GM23338 (cell line): ENCODE results near the gene ATP8B4. TPM values are rescaled to one million over a fixed set of nuclear protein-coding genes. Genes with fewer than 3 reads are reported as not detected.

ENCODE experiments used
- ATAC-seq: fragments of 200-7000 bp; cut with Tn5 transposase; 3 replicates; pipeline ENCODE4 v1.9.1; 2020
- DNase-seq: peaks from one replicate; pipeline ENCODE4 v3.0.0-alpha.2; 2015; ENCODE audit warnings: low spot score
- H2AFZ ChIP-seq: fragments of 200-600 bp; sonication (generic); 2 replicates; pipeline ENCODE4 v1.8.0; 2016; ENCODE audit warnings: antibody characterized with exemption, mild to moderate bottlenecking, moderate library complexity
- H3F3A ChIP-seq: fragments of 200-600 bp; sonication (generic); replicated peaks from 2 replicates; pipeline ENCODE4 v1.8.0; 2017; ENCODE audit warnings: antibody characterized with exemption, mixed run types, low read depth
- H3K27ac ChIP-seq: fragments of 200-600 bp; sonication (generic); 2 replicates; pipeline ENCODE4 v1.6.1; 2016; ENCODE audit warnings: low read depth
- H3K27me3 ChIP-seq: fragments of 200-600 bp; sonication (generic); 2 replicates; pipeline ENCODE4 v1.8.0; 2016; ENCODE audit warnings: mild to moderate bottlenecking, mixed run types, moderate library complexity; ENCODE audit not compliant: insufficient read depth
- H3K36me3 ChIP-seq: fragments of 200-600 bp; sonication (generic); 2 replicates; pipeline ENCODE4 v1.8.0; 2016; ENCODE audit warnings: mild to moderate bottlenecking; ENCODE audit not compliant: insufficient read depth
- H3K4me1 ChIP-seq: fragments of 200-600 bp; sonication (generic); 2 replicates; pipeline ENCODE4 v1.8.0; 2016; ENCODE audit warnings: mild to moderate bottlenecking, moderate library complexity; ENCODE audit not compliant: insufficient read depth
- H3K4me2 ChIP-seq: fragments of 200-600 bp; sonication (generic); 2 replicates; pipeline ENCODE4 v1.7.1; 2017; ENCODE audit warnings: mixed run types
- H3K4me3 ChIP-seq: fragments of 200-600 bp; sonication (generic); 2 replicates; pipeline ENCODE4 v1.6.1; 2016; ENCODE audit warnings: mixed run types
- H3K79me2 ChIP-seq: fragments of 200-600 bp; sonication (generic); replicated peaks from 2 replicates; pipeline ENCODE4 v1.8.0; 2017; ENCODE audit warnings: mild to moderate bottlenecking; ENCODE audit not compliant: insufficient read depth
- H3K9me2 ChIP-seq: fragments of 200-600 bp; sonication (generic); 2 replicates; pipeline ENCODE4 v1.8.0; 2017; ENCODE audit not compliant: insufficient read depth
- H4K20me1 ChIP-seq: fragments of 200-600 bp; sonication (generic); replicated peaks from 2 replicates; pipeline ENCODE4 v1.8.0; 2017; ENCODE audit warnings: mild to moderate bottlenecking; ENCODE audit not compliant: insufficient read depth
- H3K27ac Mint-ChIP-seq: 2 replicates; pipeline ENCODE4 v1.8.0; 2020; ENCODE audit warnings: inconsistent platforms, mild to moderate bottlenecking, moderate library complexity, mixed read lengths
- H3K27me3 Mint-ChIP-seq: 3 replicates; pipeline ENCODE4 v1.8.0; 2022; ENCODE audit warnings: low read depth, mild to moderate bottlenecking, moderate library complexity, mixed read lengths, inconsistent platforms; ENCODE audit not compliant: insufficient read depth, poor library complexity
- H3K36me3 Mint-ChIP-seq: 3 replicates; pipeline ENCODE4 v1.8.0; 2021; ENCODE audit warnings: low read depth, mild to moderate bottlenecking, inconsistent platforms, moderate library complexity, mixed read lengths
- H3K4me1 Mint-ChIP-seq: 3 replicates; pipeline ENCODE4 v1.8.0; 2020; ENCODE audit warnings: mild to moderate bottlenecking, inconsistent platforms, mixed read lengths
- H3K4me3 Mint-ChIP-seq: 3 replicates; pipeline ENCODE4 v1.8.0; 2021; ENCODE audit warnings: moderate library complexity, mild to moderate bottlenecking, inconsistent platforms, mixed read lengths
- H3K9me3 Mint-ChIP-seq: 3 replicates; pipeline ENCODE4 v1.8.0; 2020; ENCODE audit warnings: moderate library complexity, mild to moderate bottlenecking, inconsistent platforms, mixed read lengths
- CREB1 ChIP-seq: fragments of 250-450 bp; sonication (Bioruptor Pico); IDR thresholded peaks from 2 replicates; pipeline ENCODE4 v1.5.0; 2020; ENCODE audit warnings: low read depth, mild to moderate bottlenecking, moderate library complexity
- CTCF ChIP-seq, 2 experiments: fragments of 200-600 bp in 1 of 2; sonication (generic) in 1 of 2; conservative IDR thresholded peaks; 2 replicates each; pipeline versions ENCODE4 v1.5.1 to v1.6.1; 2016 to 2017; ENCODE audit warnings: antibody characterized with exemption in 2 of 2, low read depth in 2 of 2, mild to moderate bottlenecking in 2 of 2, moderate library complexity in 1 of 2
- EZH2 ChIP-seq: fragments of 200-600 bp; sonication (generic); IDR thresholded peaks from one replicate; pipeline ENCODE4 v1.8.0; 2017; ENCODE audit warnings: antibody characterized with exemption, mild to moderate bottlenecking, low read depth; ENCODE audit not compliant: unreplicated experiment
- EZH2phosphoT487 ChIP-seq: fragments of 200-600 bp; sonication (generic); IDR thresholded peaks from one replicate; pipeline ENCODE4 v1.8.1; 2018; ENCODE audit warnings: antibody characterized with exemption; ENCODE audit not compliant: unreplicated experiment
- JUNB ChIP-seq: IDR thresholded peaks from one replicate; pipeline ENCODE4 v1.6.1; 2016; ENCODE audit warnings: antibody characterized with exemption; ENCODE audit not compliant: unreplicated experiment
- NANOG ChIP-seq: IDR thresholded peaks from 2 replicates; pipeline ENCODE4 v1.6.1; 2016; ENCODE audit warnings: antibody characterized with exemption, borderline replicate concordance
- POLR2AphosphoS5 ChIP-seq: IDR thresholded peaks from 2 replicates; pipeline ENCODE4 v1.6.1; 2016; ENCODE audit warnings: antibody characterized with exemption, low read depth
- STAT1 ChIP-seq: IDR thresholded peaks from one replicate; pipeline ENCODE4 v1.6.1; 2016; ENCODE audit warnings: antibody characterized with exemption; ENCODE audit not compliant: unreplicated experiment
- ZNF114 ChIP-seq: fragments of 250-450 bp; sonication (Bioruptor Pico); IDR thresholded peaks from 2 replicates; pipeline ENCODE4 v1.5.0; 2020; ENCODE audit warnings: mild to moderate bottlenecking, moderate library complexity
- ZNF331 ChIP-seq: fragments of 250-450 bp; sonication (Bioruptor Pico); IDR thresholded peaks from 2 replicates; pipeline ENCODE4 v1.5.0; 2020; ENCODE audit warnings: low read depth, mild to moderate bottlenecking, moderate library complexity
- ZNF462 ChIP-seq: fragments of 250-450 bp; sonication (Bioruptor Pico); IDR thresholded peaks from 2 replicates; pipeline ENCODE4 v1.5.0; 2020; ENCODE audit warnings: mild to moderate bottlenecking, moderate library complexity
- polyA plus RNA-seq: library from polyadenylated mRNA; unstranded; fragments of >200 nt; fragmentation: Nextera tagmentation; extraction: Ambion mirVana; gene quantifications from 2 replicates; pipeline ENCODE4 v1.2.1, GENCODE V29; 2016
- total RNA-seq: library from RNA; depleted of rRNA; stranded (reverse); fragments of >200 nt; shearing (Covaris generic); gene quantifications from 2 replicates; pipeline ENCODE4 v1.2.3, GENCODE V29; 2014
- TF ChIP-seq, protein P1 (sequence below): IDR thresholded peaks from one replicate; pipeline ENCODE4 v1.6.1; 2018; ENCODE audit warnings: antibody characterized with exemption; ENCODE audit not compliant: unreplicated experiment
- TF ChIP-seq, protein P2 (sequence below): IDR thresholded peaks from 2 replicates; pipeline ENCODE4 v1.6.1; 2016; ENCODE audit warnings: antibody characterized with exemption

ATP8B4 gene
- total and polyA plus RNA-seq, 2 experiments from 2014 or later, result 0.24 TPM; not detected in 1

- Mint-ChIP-seq H3K27ac (no peak overlapping the region), H3K4me1 (no peaks in the 10 kb centered on the region), H3K4me3 (no peak overlapping the region), H3K27me3 (no peaks in the 10 kb centered on the region), H3K9me3 (no peaks in the 10 kb centered on the region), H3K36me3 (no peaks in the 10 kb centered on the region)
- Histone ChIP-seq H3K27me3 (no peaks in the 10 kb centered on the region), H3K36me3 (no peaks in the 10 kb centered on the region), H3K27ac (no peak overlapping the region), H3K9me2 (no peaks in the 10 kb centered on the region), H3K4me1 (no peaks in the 10 kb centered on the region), H3K4me2 (no peak overlapping the region), H3K4me3 (no peak overlapping the region), H2AFZ (no peak overlapping the region), H3K79me2 (no peaks in the 10 kb centered on the region), H4K20me1 (no peaks in the 10 kb centered on the region), H3F3A (no peaks in the 10 kb centered on the region)
- no peak for DNase-seq
- TF ChIP-seq EZH2phosphoT487, result no peak
- TF ChIP-seq JUNB, result no peak
- TF ChIP-seq, protein P1, sequence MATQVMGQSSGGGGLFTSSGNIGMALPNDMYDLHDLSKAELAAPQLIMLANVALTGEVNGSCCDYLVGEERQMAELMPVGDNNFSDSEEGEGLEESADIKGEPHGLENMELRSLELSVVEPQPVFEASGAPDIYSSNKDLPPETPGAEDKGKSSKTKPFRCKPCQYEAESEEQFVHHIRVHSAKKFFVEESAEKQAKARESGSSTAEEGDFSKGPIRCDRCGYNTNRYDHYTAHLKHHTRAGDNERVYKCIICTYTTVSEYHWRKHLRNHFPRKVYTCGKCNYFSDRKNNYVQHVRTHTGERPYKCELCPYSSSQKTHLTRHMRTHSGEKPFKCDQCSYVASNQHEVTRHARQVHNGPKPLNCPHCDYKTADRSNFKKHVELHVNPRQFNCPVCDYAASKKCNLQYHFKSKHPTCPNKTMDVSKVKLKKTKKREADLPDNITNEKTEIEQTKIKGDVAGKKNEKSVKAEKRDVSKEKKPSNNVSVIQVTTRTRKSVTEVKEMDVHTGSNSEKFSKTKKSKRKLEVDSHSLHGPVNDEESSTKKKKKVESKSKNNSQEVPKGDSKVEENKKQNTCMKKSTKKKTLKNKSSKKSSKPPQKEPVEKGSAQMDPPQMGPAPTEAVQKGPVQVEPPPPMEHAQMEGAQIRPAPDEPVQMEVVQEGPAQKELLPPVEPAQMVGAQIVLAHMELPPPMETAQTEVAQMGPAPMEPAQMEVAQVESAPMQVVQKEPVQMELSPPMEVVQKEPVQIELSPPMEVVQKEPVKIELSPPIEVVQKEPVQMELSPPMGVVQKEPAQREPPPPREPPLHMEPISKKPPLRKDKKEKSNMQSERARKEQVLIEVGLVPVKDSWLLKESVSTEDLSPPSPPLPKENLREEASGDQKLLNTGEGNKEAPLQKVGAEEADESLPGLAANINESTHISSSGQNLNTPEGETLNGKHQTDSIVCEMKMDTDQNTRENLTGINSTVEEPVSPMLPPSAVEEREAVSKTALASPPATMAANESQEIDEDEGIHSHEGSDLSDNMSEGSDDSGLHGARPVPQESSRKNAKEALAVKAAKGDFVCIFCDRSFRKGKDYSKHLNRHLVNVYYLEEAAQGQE, result no peak
- no peak for TF ChIP-seq NANOG
- no peak for TF ChIP-seq CREB1
- no peak for TF ChIP-seq ZNF114 (CRISPR knock-in tag)
- TF ChIP-seq POLR2AphosphoS5, result no peak
- TF ChIP-seq STAT1, result no peak
- no peak for TF ChIP-seq CTCF (conservative IDR thresholded peaks at IDR 0.05; ENCODE audit: low read depth in 2 of 2)
- no peak for TF ChIP-seq ZNF462 (CRISPR knock-in tag)
- TF ChIP-seq, protein P2, sequence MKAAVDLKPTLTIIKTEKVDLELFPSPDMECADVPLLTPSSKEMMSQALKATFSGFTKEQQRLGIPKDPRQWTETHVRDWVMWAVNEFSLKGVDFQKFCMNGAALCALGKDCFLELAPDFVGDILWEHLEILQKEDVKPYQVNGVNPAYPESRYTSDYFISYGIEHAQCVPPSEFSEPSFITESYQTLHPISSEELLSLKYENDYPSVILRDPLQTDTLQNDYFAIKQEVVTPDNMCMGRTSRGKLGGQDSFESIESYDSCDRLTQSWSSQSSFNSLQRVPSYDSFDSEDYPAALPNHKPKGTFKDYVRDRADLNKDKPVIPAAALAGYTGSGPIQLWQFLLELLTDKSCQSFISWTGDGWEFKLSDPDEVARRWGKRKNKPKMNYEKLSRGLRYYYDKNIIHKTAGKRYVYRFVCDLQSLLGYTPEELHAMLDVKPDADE, result no peak
- TF ChIP-seq EZH2, result no peak
- no peak for TF ChIP-seq ZNF331 (CRISPR knock-in tag)
- ATAC-seq, result no peak
Measured at GRCh38 chr15:50016951-50017350, 102.1 kb downstream of the ATP8B4 start.
